HUES48 (cell line): ENCODE measurements around the gene TAF1D.
"Not testable (repeated sequence)": the region's sequence is repeated elsewhere in the genome, so short reads cannot be mapped to it uniquely, and the experiment has no call there.

Source experiments
- H3K27ac ChIP-seq: one replicate; pipeline ENCODE4 v1.7.0; 2013; ENCODE audit warnings: low read depth, low read length, inconsistent platforms
- H3K27me3 ChIP-seq: 2 replicates; pipeline ENCODE4 v1.6.1; 2013; ENCODE audit warnings: mild to moderate bottlenecking, low read length; ENCODE audit not compliant: control insufficient read depth, insufficient read depth
- H3K36me3 ChIP-seq: 2 replicates; pipeline ENCODE4 v1.6.1; 2013; ENCODE audit warnings: low read length; ENCODE audit not compliant: control insufficient read depth, insufficient read depth
- H3K4me1 ChIP-seq: 2 replicates; pipeline ENCODE4 v1.6.1; 2013; ENCODE audit warnings: mild to moderate bottlenecking, low read length; ENCODE audit not compliant: control insufficient read depth, insufficient read depth
- H3K4me3 ChIP-seq: 2 replicates; pipeline ENCODE4 v1.5.1; 2013; ENCODE audit warnings: mild to moderate bottlenecking, low read depth, low read length
- H3K9ac ChIP-seq: 2 replicates; pipeline ENCODE4 v1.6.1; 2013; ENCODE audit warnings: mild to moderate bottlenecking, low read depth, low read length, moderate library complexity
- H3K9me3 ChIP-seq: 2 replicates; pipeline ENCODE4 v1.6.1; 2013; ENCODE audit warnings: low read length; ENCODE audit not compliant: control insufficient read depth, insufficient read depth

The TAF1D gene

GRCh38 chr11:93741094-93741881 is at the start of gene TAF1D, which contains the start of gene C11orf54:
Gene TAF1D (minus strand): TSS chr11:93741495. CDS start chr11:93739304, 2,191 bp downstream.
Gene C11orf54 (plus strand): TSS chr11:93741672. CDS start chr11:93747394, 5,722 bp downstream.
- Histone ChIP-seq H3K27ac (peak within 1 kb of the TSS; percentile 94), H3K27me3 (no peaks in the 10 kb centered on the region), H3K9me3 (no peaks in the 10 kb centered on the region), H3K36me3 (peaks cover 50% of the 10 kb centered on the region), H3K4me3 (peak within 1 kb of the TSS; percentile 96), H3K4me1 (peaks cover 22% of the 10 kb centered on the region), H3K9ac (peak within 1 kb of the TSS; percentile 99)

GRCh38 chr11:93784935-93785360 is 43.7 kb upstream of the TAF1D start:
- Histone ChIP-seq H3K36me3 (peaks cover 39% of the 10 kb centered on the region), H3K27ac (peak overlapping the region; percentile 99), H3K4me3 (peak overlapping the region; percentile 97), H3K9me3 (no peaks in the 10 kb centered on the region), H3K27me3 (no peaks in the 10 kb centered on the region), H3K9ac (peak overlapping the region; percentile 98), H3K4me1 (peaks cover 9% of the 10 kb centered on the region; the same call in 1 of the 2 replicates)

GRCh38 chr11:93784145-93784934 is 43.0 kb upstream of the TAF1D start, which contains the start of gene MED17:
Gene MED17 (plus strand): TSS chr11:93784282. CDS start chr11:93784514, 232 bp downstream.
- Histone ChIP-seq H3K4me1 (peaks cover 9% of the 10 kb centered on the region; the same call in 1 of the 2 replicates), H3K9ac (peak within 1 kb of the TSS; percentile 98), H3K4me3 (peak within 1 kb of the TSS; percentile 97)

GRCh38 chr11:93783765-93784144 is 42.5 kb upstream of the TAF1D start:
- no peaks in the 10 kb centered on the region for H3K27me3 ChIP-seq
- peak overlapping the region; percentile 98 for H3K9ac ChIP-seq
- H3K36me3 ChIP-seq = peaks cover 27% of the 10 kb centered on the region
- no peaks in the 10 kb centered on the region for H3K9me3 ChIP-seq
- peak overlapping the region; percentile 99 for H3K27ac ChIP-seq
- peaks cover 9% of the 10 kb centered on the region; the same call in 1 of the 2 replicates for H3K4me1 ChIP-seq
- H3K4me3 ChIP-seq = peak overlapping the region; percentile 97

More at GRCh38 chr11:93784145-93784934, 43.0 kb upstream of the TAF1D start, which contains the start of gene MED17:
- Histone ChIP-seq H3K9me3 (no peaks in the 10 kb centered on the region), H3K27me3 (no peaks in the 10 kb centered on the region), H3K27ac (peak within 1 kb of the TSS; percentile 99), H3K36me3 (peaks cover 33% of the 10 kb centered on the region)

GRCh38 chr11:93783362-93783761 is 42.1 kb upstream of the TAF1D start:
- Histone ChIP-seq H3K4me1 (peaks cover 9% of the 10 kb centered on the region; the same call in 1 of the 2 replicates), H3K36me3 (peaks cover 24% of the 10 kb centered on the region), H3K4me3 (peak overlapping the region; percentile 97), H3K27ac (no peak overlapping the region), H3K27me3 (no peaks in the 10 kb centered on the region), H3K9me3 (no peaks in the 10 kb centered on the region), H3K9ac (no peak overlapping the region; the same call in 1 of the 2 replicates)

- no peak overlapping the region for H3K27ac ChIP-seq
- no peaks in the 10 kb centered on the region for H3K36me3 ChIP-seq
- no peaks in the 10 kb centered on the region for H3K27me3 ChIP-seq
- H3K4me3 ChIP-seq = no peak overlapping the region
- no peaks in the 10 kb centered on the region for H3K4me1 ChIP-seq
- no peak overlapping the region for H3K9ac ChIP-seq
- no peaks in the 10 kb centered on the region for H3K9me3 ChIP-seq
These were observed 34.0 kb upstream of the TAF1D start for GRCh38 chr11:93775289-93775688.

GRCh38 chr11:93774560-93774959 is 33.3 kb upstream of the TAF1D start:
- not testable (repeated sequence) for H3K9ac ChIP-seq, H3K27me3 ChIP-seq, H3K4me1 ChIP-seq, H3K9me3 ChIP-seq, H3K27ac ChIP-seq, H3K36me3 ChIP-seq, H3K4me3 ChIP-seq

- Histone ChIP-seq H3K36me3 (no peaks in the 10 kb centered on the region), H3K9me3 (no peaks in the 10 kb centered on the region), H3K4me3 (no peak overlapping the region)
These were observed 32.4 kb upstream of the TAF1D start for GRCh38 chr11:93773601-93774200.

GRCh38 chr11:93773045-93773477 is 31.8 kb upstream of the TAF1D start:
- Histone ChIP-seq H3K27ac (no peak overlapping the region), H3K4me1 (no peaks in the 10 kb centered on the region), H3K4me3 (no peak overlapping the region), H3K36me3 (no peaks in the 10 kb centered on the region), H3K27me3 (no peaks in the 10 kb centered on the region), H3K9ac (no peak overlapping the region), H3K9me3 (no peaks in the 10 kb centered on the region)

More at GRCh38 chr11:93773601-93774200, 32.4 kb upstream of the TAF1D start:
- no peaks in the 10 kb centered on the region for H3K4me1 ChIP-seq
- H3K27ac ChIP-seq = no peak overlapping the region
- no peaks in the 10 kb centered on the region for H3K27me3 ChIP-seq
- no peak overlapping the region for H3K9ac ChIP-seq

GRCh38 chr11:93772123-93772522 is 30.8 kb upstream of the TAF1D start:
- Histone ChIP-seq H3K9me3 (no peaks in the 10 kb centered on the region), H3K36me3 (no peaks in the 10 kb centered on the region), H3K27ac (no peak overlapping the region), H3K4me3 (no peak overlapping the region), H3K27me3 (no peaks in the 10 kb centered on the region), H3K9ac (no peak overlapping the region), H3K4me1 (no peaks in the 10 kb centered on the region)
